ENCODE data around the gene SDF4. TPM values are rescaled to one million over a fixed set of nuclear protein-coding genes. Genes with fewer than 3 reads are reported as not detected.

The SDF4 gene
- total and polyA plus RNA-seq, 2 of the 13 experiments (the other 11 are each of a cell fraction or from before 2014, with no cell fraction given), result 80.8 to 107 TPM

GRCh38 chr1:1273512-1274298 lies 41.9 kb upstream of the SDF4 start, which contains the start of gene UBE2J2 (continued):
- TF ChIP-seq NFKB2 (CRISPR knock-in tag; IDR thresholded peaks at IDR 0.05; ENCODE audit: borderline replicate concordance) (peak; percentile 59; the same call in 1 of the 2 replicates), ZFP37 (CRISPR knock-in tag; IDR thresholded peaks at IDR 0.05; ENCODE audit: borderline replicate concordance) (peak; percentile 61; the same call in 1 of the 2 replicates), NR2C2 (CRISPR knock-in tag; IDR thresholded peaks at IDR 0.05; ENCODE audit: borderline replicate concordance) (peak; percentile 98), SAFB2 (CRISPR knock-in tag; IDR thresholded peaks at IDR 0.05; ENCODE audit: borderline replicate concordance, low read depth) (no peak; the same call in 1 of the 2 replicates), SETDB1 (CRISPR knock-in tag; IDR thresholded peaks at IDR 0.05; ENCODE audit: borderline replicate concordance) (no peak), HNF4A (CRISPR knock-in tag; IDR thresholded peaks at IDR 0.05) (no peak), ZNF17 (CRISPR knock-in tag; IDR thresholded peaks at IDR 0.05) (no peak), SNRNP70 (IDR thresholded peaks at IDR 0.05; ENCODE audit: low read depth, low read length) (no peak), BCL6 (CRISPR knock-in tag; IDR thresholded peaks at IDR 0.05) (no peak), ZNF543 (CRISPR knock-in tag; IDR thresholded peaks at IDR 0.05) (0 out of 2 replicates have a peak, but pooled peaks have one; percentile 75), ARNT2 (CRISPR knock-in tag; IDR thresholded peaks at IDR 0.05; ENCODE audit: low read depth) (peak; percentile 54), HNRNPLL (IDR thresholded peaks at IDR 0.05; ENCODE audit: low read depth, low read length, poor library complexity, severe bottlenecking) (no peak)
- TF ChIP-seq, protein P1, sequence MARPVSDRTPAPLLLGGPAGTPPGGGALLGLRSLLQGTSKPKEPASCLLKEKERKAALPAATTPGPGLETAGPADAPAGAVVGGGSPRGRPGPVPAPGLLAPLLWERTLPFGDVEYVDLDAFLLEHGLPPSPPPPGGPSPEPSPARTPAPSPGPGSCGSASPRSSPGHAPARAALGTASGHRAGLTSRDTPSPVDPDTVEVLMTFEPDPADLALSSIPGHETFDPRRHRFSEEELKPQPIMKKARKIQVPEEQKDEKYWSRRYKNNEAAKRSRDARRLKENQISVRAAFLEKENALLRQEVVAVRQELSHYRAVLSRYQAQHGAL (CRISPR knock-in tag; IDR thresholded peaks at IDR 0.05; ENCODE audit: not compliant biosample characterization), result no peak
- TF ChIP-seq, protein P2, sequence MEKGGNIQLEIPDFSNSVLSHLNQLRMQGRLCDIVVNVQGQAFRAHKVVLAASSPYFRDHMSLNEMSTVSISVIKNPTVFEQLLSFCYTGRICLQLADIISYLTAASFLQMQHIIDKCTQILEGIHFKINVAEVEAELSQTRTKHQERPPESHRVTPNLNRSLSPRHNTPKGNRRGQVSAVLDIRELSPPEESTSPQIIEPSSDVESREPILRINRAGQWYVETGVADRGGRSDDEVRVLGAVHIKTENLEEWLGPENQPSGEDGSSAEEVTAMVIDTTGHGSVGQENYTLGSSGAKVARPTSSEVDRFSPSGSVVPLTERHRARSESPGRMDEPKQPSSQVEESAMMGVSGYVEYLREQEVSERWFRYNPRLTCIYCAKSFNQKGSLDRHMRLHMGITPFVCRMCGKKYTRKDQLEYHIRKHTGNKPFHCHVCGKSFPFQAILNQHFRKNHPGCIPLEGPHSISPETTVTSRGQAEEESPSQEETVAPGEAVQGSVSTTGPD (CRISPR knock-in tag; IDR thresholded peaks at IDR 0.05), result no peak
- TF ChIP-seq, protein P3, sequence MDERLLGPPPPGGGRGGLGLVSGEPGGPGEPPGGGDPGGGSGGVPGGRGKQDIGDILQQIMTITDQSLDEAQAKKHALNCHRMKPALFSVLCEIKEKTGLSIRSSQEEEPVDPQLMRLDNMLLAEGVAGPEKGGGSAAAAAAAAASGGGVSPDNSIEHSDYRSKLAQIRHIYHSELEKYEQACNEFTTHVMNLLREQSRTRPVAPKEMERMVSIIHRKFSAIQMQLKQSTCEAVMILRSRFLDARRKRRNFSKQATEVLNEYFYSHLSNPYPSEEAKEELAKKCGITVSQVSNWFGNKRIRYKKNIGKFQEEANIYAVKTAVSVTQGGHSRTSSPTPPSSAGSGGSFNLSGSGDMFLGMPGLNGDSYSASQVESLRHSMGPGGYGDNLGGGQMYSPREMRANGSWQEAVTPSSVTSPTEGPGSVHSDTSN (CRISPR knock-in tag; IDR thresholded peaks at IDR 0.05), result no peak
- TF ChIP-seq, protein P4, sequence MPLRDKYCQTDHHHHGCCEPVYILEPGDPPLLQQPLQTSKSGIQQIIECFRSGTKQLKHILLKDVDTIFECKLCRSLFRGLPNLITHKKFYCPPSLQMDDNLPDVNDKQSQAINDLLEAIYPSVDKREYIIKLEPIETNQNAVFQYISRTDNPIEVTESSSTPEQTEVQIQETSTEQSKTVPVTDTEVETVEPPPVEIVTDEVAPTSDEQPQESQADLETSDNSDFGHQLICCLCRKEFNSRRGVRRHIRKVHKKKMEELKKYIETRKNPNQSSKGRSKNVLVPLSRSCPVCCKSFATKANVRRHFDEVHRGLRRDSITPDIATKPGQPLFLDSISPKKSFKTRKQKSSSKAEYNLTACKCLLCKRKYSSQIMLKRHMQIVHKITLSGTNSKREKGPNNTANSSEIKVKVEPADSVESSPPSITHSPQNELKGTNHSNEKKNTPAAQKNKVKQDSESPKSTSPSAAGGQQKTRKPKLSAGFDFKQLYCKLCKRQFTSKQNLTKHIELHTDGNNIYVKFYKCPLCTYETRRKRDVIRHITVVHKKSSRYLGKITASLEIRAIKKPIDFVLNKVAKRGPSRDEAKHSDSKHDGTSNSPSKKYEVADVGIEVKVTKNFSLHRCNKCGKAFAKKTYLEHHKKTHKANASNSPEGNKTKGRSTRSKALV (CRISPR knock-in tag; IDR thresholded peaks at IDR 0.05), result no peak
- TF ChIP-seq, protein P5, sequence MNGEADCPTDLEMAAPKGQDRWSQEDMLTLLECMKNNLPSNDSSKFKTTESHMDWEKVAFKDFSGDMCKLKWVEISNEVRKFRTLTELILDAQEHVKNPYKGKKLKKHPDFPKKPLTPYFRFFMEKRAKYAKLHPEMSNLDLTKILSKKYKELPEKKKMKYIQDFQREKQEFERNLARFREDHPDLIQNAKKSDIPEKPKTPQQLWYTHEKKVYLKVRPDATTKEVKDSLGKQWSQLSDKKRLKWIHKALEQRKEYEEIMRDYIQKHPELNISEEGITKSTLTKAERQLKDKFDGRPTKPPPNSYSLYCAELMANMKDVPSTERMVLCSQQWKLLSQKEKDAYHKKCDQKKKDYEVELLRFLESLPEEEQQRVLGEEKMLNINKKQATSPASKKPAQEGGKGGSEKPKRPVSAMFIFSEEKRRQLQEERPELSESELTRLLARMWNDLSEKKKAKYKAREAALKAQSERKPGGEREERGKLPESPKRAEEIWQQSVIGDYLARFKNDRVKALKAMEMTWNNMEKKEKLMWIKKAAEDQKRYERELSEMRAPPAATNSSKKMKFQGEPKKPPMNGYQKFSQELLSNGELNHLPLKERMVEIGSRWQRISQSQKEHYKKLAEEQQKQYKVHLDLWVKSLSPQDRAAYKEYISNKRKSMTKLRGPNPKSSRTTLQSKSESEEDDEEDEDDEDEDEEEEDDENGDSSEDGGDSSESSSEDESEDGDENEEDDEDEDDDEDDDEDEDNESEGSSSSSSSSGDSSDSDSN (CRISPR knock-in tag; IDR thresholded peaks at IDR 0.05), result peak; percentile 57
